Daoy (cell line): ENCODE data around the gene TMEM69. TPM values are rescaled to one million over a fixed set of nuclear protein-coding genes. Genes with fewer than 3 reads are reported as not detected.
"Not testable (repeated sequence)": the region's sequence is repeated elsewhere in the genome, so short reads cannot be mapped to it uniquely, and the experiment has no call there.

Experiments
- DNase-seq: peaks from one replicate; pipeline ENCODE4 v3.0.0-alpha.2; 2015; ENCODE audit warnings: low read depth
- total RNA-seq: library from RNA; depleted of rRNA; stranded (reverse); fragments of >200 nt; shearing (Covaris generic); gene quantifications from 2 replicates; pipeline ENCODE4 v1.2.3, GENCODE V29; 2014; rRNA removed

TMEM69 gene, protein sequence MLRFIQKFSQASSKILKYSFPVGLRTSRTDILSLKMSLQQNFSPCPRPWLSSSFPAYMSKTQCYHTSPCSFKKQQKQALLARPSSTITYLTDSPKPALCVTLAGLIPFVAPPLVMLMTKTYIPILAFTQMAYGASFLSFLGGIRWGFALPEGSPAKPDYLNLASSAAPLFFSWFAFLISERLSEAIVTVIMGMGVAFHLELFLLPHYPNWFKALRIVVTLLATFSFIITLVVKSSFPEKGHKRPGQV
- 38.1 and 47.9 TPM in 2 replicates for total RNA-seq

DNA sequence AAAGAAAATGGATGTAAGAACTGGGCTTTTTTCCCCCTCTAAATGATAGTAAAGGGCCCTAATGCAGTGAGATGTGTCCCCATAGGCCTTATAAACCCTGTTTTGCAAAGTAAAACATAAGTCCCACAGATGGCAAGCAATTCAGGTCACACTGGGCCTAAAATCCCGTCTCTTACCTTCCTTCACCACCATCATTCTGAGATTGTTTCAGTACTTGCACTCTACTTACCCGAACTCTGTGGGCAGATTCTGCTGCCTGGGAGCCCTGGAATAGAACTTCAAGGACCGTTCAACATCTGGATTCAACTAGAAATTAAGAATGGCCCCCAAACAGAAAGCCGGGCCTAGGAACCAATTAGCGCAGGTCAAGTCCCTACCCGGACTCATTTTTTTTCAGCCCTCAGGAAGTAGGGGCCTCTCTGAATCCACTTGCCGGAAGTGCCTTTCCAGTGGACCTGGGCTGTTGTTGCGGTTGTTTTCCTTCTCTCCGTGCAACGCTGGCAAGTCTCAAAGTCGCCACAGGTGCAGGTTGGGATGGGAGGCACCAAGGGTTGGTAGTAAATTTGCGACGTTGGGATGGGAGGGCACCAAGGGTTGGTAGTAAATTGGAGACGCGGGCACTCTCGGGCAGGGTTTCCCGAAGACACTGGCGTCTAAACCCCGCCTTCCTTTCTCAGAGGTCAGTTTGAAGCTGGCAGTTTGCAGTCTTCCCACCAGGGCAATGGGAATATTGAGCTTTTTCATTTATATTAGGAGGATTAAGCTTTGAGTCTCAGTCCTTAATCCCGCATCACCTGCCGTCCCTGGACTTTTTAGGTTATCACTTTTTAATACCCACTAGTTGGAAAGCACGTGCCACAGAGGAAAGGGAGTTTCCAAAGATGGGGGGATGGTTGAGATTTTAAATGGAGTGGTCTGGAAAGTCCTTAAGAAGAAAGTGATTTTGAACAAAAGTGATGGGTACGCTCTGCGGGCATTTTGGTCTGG, at the start of gene TMEM69:
TMEM69 (plus strand) TSS at position 428 of the 987 bp plus-strand sequence. CDS start 2,888 bp downstream, outside the sequence.
- peak; percentile 88 for DNase-seq

DNA sequence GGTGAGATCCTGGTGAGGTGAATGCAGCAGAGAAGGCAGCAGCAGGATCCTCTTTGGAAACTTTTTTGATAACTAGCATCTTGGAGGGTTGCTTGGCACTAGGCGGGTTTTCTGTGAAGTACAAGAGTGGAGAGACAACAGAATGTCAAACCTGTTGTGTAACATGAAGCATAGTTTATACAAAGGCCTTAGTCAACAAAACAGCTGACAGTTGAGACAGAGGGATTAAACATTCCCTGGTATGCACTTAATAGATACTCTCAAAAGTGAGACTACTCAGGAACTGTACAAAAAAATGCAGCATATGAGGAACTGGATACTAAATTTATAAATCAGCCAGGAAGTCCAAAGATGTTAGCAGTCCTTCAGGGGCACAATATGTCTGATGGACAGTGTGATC, 47.7 kb upstream of the TMEM69 start:
- DNase-seq: no peak

DNA sequence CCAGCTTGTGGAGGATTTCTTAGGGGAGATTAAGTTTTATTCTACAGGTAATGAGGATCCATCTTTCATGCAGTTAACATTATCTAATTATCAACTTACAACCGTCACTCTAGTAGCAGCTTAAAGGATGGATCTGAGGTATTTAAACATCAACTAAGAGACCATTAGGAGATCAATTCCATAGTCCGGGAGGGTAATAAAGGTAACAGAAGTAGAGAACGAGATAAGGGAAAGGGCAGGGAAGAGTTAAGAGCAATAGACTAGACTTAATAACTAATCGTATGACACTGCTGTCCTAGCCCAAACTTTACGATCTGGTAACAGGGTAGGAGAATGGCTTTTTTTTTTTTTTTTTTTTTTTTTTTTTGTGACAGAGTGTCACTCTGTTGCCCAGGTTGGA, 44.7 kb upstream of the TMEM69 start:
- DNase-seq: no peak

DNA sequence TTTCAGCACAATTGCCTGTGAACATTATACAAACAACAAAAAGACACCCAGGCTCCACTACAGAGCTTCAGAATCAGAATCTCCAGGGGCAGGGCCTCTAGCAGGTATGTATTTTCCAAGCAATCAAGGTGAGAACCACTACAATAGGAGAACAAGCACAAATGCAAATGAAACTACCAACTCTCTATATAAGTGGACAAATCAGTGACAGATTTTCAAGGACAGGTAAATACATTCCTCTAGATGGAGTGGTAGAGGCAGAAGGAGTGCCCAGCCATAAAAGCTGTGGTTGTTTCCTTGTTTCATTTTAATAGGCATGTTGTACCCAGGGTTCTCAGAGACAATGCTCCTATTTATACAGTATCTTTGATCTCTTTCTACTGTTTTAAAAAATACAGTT, 44.0 kb upstream of the TMEM69 start:
- DNase-seq: no peak

DNA sequence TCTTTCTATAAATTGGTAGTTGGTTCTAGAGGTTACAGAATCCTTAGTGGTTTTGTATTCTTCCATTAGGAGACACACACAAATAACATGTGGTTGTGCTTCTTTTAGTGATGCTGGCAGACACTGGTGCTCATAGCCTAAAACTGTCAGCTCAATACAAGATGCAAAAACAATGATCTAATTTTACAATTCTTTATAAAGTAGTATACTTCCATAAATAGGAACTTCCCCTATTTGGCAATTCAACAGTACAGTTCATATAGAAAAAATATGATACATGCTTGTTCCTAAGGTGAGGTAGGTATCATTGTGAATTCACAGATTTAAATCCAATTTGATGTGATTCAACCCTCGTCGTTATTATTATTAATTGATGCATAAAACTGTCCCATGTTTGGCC, 43.3 kb upstream of the TMEM69 start:
- no peak for DNase-seq

DNA sequence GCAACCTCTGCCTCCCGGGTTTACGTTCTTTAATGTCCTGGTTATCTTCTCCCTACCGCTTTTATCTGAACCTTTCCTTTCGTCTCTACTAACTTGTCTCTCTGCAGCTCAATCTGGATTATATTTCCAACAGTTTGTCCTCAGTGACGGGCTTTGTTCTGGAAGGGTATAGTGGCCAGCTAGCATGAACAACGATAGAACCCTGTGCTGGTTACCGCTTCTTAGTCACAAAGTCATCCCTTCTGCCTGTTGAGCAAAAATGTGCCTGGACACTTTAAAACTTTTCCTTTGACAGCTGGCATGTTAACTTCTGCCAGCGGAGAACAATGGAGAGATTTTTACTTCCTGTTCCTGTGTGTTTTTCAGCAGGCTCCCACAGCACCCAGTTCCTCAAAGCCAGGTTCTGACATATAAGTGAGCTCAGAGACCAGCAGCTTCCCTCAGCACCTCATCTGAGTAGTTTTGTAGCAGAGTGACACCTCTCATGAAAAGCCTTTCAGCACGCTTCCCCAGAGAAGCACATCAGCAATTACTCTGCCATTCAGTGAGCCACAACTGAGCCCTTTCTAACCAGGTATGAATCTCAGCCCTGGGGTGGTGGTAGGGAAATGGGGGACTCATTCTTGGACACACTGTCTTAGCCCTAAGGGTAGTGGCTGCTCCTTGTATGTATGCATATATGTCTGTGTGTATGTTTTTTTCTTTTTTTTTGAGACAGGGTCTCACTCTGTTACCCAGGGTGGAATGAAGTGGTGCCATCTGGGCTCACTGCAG, 40.5 kb upstream of the TMEM69 start:
- DNase-seq: no peak

DNA sequence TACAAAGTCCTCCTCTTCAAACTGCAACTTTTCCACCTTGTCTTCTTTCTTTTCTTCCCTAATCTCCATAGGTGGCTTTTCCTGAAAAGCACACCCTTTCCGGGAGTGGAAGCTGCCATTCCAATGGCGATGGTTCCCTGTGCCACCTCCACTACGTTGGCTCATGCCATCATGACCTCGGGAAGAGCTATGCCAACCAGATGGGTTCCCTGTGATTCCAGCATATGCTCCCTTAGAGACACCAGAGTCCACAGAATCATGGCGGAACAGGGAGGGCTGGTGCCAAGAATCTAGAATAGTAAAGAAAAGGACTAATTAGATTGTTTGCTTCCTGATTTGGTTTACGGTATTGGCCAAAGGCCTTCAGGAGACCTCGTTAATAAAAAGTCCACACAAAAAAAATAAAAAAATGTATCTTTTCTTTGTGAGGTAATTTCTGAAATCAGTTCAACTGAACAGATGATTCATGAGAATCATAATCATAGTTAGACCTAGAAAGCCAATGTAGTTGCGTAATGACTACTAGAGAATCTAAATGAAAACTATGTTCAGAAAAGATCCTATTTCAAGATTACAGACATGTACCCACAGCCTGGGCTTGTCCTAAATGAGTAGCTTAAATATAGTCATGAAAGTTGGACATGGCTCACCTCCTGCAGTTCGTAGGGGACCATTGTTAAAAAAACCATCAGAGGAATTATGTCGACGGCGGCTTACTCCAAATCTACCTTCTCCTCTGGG, 33.3 kb upstream of the TMEM69 start:
- DNase-seq: no peak

DNA sequence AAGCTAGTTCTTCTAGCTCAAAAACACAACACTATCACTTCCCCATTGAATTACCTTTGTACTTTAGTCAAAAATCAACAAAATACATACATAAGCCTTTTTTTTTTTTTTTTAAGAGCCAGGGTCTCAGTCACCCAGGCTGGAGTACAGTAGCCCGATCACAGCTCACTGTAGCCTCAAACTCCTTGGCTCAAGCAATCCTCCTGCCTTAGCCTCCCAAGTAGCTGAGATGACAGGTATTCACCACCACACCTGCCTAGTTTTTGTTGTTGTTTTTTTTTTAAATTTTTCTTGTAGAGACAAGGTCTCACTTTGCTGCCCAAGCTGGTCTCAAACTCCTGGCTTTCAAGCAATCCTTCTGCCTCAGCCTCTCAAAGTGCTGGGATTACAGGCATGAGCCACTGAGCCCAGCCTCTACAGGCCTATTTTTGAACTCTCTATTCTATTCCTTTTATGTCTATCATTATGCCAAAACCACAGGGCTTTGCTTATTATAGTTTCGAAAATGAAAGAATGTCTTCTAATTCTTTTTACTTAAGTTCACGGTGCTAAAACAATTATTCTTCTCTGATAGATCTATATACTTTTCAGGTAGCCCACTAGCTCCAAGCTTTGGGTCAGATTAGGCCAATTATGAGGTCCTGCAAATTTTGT, 31.3 kb upstream of the TMEM69 start:
- DNase-seq: no peak

DNA sequence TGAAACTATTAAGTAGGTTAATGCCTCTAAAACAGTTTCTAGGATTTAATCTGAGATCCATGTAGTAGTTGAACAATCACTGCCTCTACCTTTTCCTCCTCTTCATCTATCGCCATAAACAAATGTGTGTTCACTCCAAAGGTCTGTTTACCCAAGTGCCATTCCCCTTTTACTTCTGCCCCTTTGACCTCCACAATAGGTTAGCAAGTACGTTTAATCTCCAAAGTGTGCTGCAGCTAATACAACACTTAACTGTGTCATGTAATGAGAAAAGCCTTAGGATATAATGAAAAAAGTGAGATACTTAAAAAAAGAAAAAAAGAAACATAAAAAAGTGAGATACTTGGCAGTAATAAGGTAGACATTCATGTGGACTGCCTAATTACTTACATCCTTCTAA, 29.8 kb upstream of the TMEM69 start:
- no peak for DNase-seq

DNA sequence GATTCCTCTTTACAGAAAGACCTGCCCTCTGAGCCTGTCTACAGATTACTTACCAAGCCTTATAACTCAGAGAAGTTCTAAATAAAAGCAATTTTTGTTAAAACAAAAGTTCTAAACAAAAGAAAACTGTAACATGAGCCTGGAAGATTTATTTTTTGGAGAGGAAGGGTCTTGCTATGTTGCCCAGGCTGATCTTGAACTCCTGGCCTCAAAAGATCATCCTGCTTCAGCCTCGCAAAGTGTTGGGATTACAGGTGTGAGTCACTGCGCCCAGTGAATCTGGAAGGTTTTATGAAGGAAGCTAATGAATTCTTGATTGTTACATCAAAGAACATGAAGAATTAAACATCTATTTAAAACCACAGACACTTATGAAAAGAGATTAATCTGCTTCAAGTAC, 28.8 kb upstream of the TMEM69 start:
- no peak for DNase-seq

DNA sequence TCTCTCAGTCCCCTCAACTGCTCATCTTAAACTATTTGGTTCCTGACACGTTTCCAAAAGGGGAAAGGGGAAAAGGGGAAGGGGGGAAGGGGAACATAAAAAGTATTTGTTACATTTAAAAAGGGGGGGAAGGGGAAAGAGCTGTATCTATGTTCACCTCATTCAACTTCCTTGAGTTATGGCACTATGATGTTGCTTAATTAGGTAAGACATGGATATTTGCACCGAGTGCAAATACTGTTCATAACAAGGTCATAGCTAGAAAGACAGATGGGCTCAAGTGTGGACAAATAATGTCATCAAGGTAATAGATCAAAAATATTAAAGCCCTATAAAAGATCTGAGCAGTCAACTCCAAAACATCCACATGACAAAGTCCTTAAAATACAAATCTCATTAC, 27.6 kb upstream of the TMEM69 start:
- DNase-seq: no peak

DNA sequence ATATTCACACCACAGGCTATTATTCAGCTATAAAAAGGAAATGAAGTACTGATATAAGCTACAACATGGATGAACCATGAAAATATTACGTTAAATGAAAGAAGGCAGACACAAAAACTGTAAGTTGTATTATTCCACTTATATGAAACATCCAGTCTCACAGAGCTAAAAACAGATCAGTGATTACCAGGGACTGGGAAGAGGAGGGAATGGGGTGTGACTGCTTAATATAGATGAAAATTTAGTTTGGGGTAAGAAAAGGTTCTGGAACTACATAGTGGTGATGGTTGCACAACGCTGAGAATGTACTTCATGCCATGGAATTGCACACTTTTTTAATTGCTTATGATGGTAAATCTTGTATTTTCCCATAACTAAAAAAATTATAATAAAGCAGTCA, 21.1 kb upstream of the TMEM69 start:
- DNase-seq: no peak

DNA sequence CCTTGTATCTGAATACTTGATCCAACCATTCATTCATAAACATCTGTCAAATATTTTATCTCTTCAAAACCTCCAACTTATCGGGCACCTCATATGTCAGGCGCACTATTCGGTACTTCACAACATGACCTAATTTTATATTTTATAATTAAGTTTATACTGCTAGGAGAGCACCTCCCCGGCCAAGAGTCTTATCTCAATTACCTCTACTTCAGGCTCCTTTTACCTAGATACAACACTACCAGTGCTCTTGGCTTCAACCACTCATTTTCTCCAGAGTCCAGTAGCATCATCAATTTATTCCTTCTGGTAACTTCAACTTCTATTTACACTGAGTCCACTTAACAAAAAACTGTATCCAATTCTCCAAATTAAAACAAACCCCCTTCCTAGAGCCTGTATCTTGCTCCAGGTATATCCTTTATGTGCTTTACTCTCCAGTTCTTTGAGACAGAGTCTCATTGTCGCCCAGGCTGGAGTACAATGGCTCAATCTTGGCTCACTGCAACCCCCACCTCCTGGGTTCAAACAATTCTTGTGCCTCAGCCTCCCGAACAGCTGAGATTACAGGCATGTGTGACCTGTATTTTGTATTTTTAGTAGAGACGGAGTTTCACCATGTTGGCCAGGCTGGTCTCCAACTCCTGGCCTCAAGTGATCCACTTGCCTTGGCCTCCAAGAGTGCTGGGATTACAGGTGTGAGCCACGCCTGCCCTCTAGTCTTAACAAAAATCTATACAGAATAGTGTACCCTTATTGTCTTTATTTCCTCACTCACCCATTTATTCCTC, 20.5 kb upstream of the TMEM69 start:
- no peak for DNase-seq

DNA sequence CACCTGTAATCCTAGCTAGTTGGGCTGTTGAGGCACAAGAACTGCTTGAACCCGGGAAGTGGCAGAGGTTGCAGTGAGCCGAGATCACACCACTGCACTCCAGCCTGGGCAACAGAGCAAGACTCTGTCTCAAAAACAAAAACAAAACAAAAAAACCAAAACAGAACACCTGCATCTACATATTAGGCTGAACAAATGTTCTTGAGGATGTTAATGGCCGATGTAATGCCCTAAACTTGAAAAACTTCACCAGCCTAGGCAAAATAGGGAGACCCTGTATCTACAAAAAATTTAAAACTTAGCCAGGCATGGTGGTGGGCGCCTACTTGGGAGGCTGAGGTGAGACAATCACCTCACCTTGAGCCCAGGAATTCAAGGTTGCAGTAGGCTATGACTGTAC, 19.5 kb upstream of the TMEM69 start:
- no peak for DNase-seq

DNA sequence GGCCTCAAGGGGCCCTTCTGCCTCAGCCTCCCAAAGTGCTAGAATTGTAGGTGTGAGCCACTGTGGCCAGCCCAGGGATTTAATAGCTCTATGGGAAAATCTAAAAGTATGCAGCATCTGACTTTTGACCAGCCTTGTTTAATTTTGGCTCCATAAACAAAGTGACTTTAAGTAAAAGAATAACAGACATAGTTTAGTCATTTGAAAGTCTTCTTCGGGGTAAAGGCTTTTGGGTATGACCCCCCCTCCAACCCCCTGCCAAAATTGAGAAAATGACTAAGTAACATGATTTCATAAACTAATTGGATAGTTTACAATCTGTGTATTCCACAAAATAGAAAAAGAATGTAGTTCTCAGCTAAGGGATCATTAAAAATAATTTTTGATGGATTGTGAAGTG, 18.6 kb upstream of the TMEM69 start:
- no peak for DNase-seq

DNA sequence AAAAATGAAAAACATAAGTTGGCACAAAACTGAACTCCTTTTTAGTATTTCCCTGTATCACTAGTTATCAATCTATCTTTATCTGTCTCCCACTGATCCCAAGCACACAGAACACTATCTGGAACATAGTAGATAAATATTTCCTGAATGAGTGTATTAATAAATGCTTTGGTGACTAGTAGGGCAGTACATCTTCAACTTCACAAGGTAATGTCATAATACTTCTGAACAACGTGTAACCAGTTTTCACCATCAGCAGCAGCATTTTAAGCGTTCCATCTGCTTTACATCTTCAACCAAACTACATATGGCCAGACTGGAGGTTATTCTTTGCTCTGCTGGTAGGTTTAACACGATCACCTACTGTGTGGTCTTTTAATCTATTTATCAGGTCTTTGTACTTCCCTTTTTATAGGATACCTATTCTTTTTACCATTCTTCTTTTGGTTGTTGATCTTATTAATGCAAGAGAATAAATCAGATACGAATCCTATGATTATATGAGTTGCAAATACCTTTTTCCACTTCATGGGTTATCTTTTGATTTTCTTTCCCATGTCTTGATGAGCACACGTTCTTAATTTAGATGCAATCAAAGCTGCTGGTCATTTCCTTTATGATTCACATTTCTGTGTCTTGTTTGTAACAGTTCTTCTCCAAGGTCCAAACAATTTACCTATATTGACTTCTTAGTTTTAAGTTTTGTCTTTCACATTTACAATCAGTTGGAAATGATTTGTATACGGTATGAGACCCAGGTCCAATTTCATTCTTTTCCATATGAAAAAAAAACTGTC, 17.9 kb upstream of the TMEM69 start:
- no peak for DNase-seq

DNA sequence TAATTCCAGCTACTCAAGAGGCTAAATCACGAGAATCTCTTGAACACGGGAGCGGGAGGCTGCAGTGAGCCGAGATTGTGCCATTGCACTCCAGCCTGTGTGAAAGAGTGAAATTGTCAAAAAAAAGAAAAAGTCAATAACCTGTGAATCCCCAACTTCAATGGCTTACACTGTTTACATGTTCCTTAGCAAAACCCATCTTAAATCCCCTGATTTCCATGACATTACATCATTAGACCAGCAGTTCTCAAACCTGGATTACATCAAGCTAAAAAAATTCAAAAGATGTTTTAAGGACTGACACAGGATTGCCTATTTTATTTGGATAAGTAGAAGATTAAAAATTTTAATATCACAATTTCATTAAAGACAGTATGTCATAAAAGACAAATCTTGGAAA, 14.0 kb upstream of the TMEM69 start:
- DNase-seq: no peak

DNA sequence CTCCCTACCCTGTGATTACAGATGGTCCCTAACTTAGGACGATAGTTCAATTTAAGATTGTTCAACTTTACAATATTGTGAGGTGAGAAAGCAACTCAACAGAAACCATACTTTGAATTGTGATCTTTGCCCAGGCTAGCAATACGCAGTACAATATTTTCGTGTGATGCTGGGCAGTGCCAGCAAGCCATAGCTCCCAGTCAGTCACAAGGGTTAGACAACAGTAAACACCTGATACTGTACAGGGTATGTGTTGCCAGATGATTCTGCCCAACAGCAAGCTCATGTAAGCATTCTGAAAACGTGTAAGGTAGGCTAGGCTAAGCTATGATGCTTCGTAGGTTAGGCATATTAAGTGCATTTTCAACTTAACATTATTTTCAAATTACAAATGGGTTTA, 13.5 kb upstream of the TMEM69 start:
- DNase-seq: no peak

DNA sequence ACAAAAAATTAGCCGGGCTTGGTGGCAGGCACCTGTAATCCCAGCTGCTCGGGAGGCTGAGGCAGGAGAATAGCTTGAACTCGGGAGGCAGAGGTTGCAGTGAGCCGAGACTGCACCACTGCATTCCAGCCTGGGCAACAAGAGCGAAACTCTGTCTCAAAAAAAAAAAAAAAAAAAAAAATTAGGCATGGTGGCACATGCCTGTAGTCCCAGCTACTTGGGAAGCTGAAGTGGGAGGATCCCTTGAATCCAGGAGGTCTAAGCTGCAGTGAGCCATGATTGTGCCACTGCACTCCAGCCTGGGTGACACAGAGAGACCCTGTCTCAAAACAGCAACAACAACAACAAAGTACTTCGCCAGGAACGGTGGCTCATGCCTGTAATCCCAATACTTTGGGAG, 11.4 kb upstream of the TMEM69 start:
- DNase-seq: not testable (repeated sequence)
